HFFc6 (cell line): ENCODE data around the gene MPPED1. TPM values are rescaled to one million over a fixed set of nuclear protein-coding genes. Genes with fewer than 3 reads are reported as not detected.

Source experiments
- DNase-seq: peaks from one replicate; pipeline ENCODE4 v3.0.0-alpha.2; 2018
- H3K27ac Mint-ChIP-seq: 2 replicates; pipeline ENCODE4 v1.8.0; 2020; ENCODE audit warnings: mild to moderate bottlenecking, mixed read lengths
- H3K27me3 Mint-ChIP-seq: 2 replicates; pipeline ENCODE4 v1.8.0; 2021; ENCODE audit warnings: mild to moderate bottlenecking, moderate library complexity, mixed read lengths; ENCODE audit not compliant: insufficient read depth
- H3K36me3 Mint-ChIP-seq: 2 replicates; pipeline ENCODE4 v1.8.0; 2021; ENCODE audit warnings: low read depth, mixed read lengths
- H3K4me1 Mint-ChIP-seq: 2 replicates; pipeline ENCODE4 v1.8.0; 2020; ENCODE audit warnings: low read depth, mixed read lengths
- H3K4me3 Mint-ChIP-seq: 2 replicates; pipeline ENCODE4 v1.8.0; 2020; ENCODE audit warnings: mild to moderate bottlenecking, moderate library complexity, mixed read lengths
- H3K9me3 Mint-ChIP-seq: 2 replicates; pipeline ENCODE4 v1.8.0; 2020; ENCODE audit warnings: mild to moderate bottlenecking, mixed read lengths
- CTCF ChIP-seq: fragments of 200-600 bp; sonication (generic); IDR thresholded peaks from 2 replicates; pipeline ENCODE4 v1.5.0; 2021; ENCODE audit warnings: antibody characterized with exemption, mild to moderate bottlenecking
- total RNA-seq, 6 experiments: library from RNA; stranded (reverse); fragmentation: NEBNext Ultra II Directional; extraction: Animal tissue kit (Norgen Biotek cat#: 25700); gene quantifications; 2 replicates in 1 of 6; 3 replicates in 5 of 6; pipeline ENCODE4 v1.2.3, GENCODE V29; 2021

Gene MPPED1
- total RNA-seq, 6 experiments from 2014 or later = not detected

GRCh38 chr22:43400449-43400848 lies 11.4 kb upstream of the MPPED1 start:
- H3K36me3 Mint-ChIP-seq = no peaks in the 10 kb centered on the region
- no peak for TF ChIP-seq CTCF
- no peak for DNase-seq
- H3K9me3 Mint-ChIP-seq = peaks cover 7% of the 10 kb centered on the region; the same call in 1 of the 2 replicates
- H3K27me3 Mint-ChIP-seq = peaks cover 17% of the 10 kb centered on the region
- H3K27ac Mint-ChIP-seq = no peak overlapping the region
- H3K4me1 Mint-ChIP-seq = no peaks in the 10 kb centered on the region
- H3K4me3 Mint-ChIP-seq = no peak overlapping the region

GRCh38 chr22:43401233-43401632 lies 10.6 kb upstream of the MPPED1 start:
- H3K9me3 Mint-ChIP-seq = peaks cover 7% of the 10 kb centered on the region; the same call in 1 of the 2 replicates
- DNase-seq = no peak
- no peak overlapping the region for H3K4me3 Mint-ChIP-seq
- TF ChIP-seq CTCF = no peak
- peaks cover 13% of the 10 kb centered on the region for H3K27me3 Mint-ChIP-seq
- no peak overlapping the region for H3K27ac Mint-ChIP-seq
- H3K36me3 Mint-ChIP-seq = no peaks in the 10 kb centered on the region
- no peaks in the 10 kb centered on the region for H3K4me1 Mint-ChIP-seq

- Mint-ChIP-seq H3K27me3 (peaks cover 13% of the 10 kb centered on the region), H3K4me3 (no peak overlapping the region)
Observed at GRCh38 chr22:43401661-43402060, 10.2 kb upstream of the MPPED1 start.

GRCh38 chr22:43402128-43402527 lies 9.7 kb upstream of the MPPED1 start:
- Mint-ChIP-seq H3K4me3 (no peak overlapping the region), H3K4me1 (no peaks in the 10 kb centered on the region), H3K36me3 (no peaks in the 10 kb centered on the region), H3K27me3 (peaks cover 13% of the 10 kb centered on the region), H3K9me3 (peaks cover 7% of the 10 kb centered on the region; the same call in 1 of the 2 replicates), H3K27ac (no peak overlapping the region)
- DNase-seq = no peak
- TF ChIP-seq CTCF = no peak

More at GRCh38 chr22:43401661-43402060, 10.2 kb upstream of the MPPED1 start:
- peaks cover 7% of the 10 kb centered on the region; the same call in 1 of the 2 replicates for H3K9me3 Mint-ChIP-seq
- no peak for DNase-seq
- H3K4me1 Mint-ChIP-seq = no peaks in the 10 kb centered on the region
- TF ChIP-seq CTCF = no peak
- no peaks in the 10 kb centered on the region for H3K36me3 Mint-ChIP-seq
- H3K27ac Mint-ChIP-seq = no peak overlapping the region

GRCh38 chr22:43404673-43405385 lies 7.0 kb upstream of the MPPED1 start:
- no peak for DNase-seq
- Mint-ChIP-seq H3K9me3 (peaks cover 4% of the 10 kb centered on the region; the same call in 1 of the 2 replicates), H3K36me3 (no peaks in the 10 kb centered on the region), H3K4me1 (no peaks in the 10 kb centered on the region), H3K4me3 (no peak overlapping the region), H3K27me3 (peaks cover 9% of the 10 kb centered on the region), H3K27ac (no peak overlapping the region)
- no peak for TF ChIP-seq CTCF
